NCI-H1092 treated with DMSO at 0.1 percent for 48 hours (cell line): ENCODE measurements around the gene NTF3.
"Not testable (repeated sequence)": the region's sequence is repeated elsewhere in the genome, so short reads cannot be mapped to it uniquely, and the experiment has no call there.

Source experiments
- DNase-seq: peaks from one replicate; lab custom pipeline; 2025; lab: John Stamatoyannopoulos, UW

The NTF3 gene

DNA sequence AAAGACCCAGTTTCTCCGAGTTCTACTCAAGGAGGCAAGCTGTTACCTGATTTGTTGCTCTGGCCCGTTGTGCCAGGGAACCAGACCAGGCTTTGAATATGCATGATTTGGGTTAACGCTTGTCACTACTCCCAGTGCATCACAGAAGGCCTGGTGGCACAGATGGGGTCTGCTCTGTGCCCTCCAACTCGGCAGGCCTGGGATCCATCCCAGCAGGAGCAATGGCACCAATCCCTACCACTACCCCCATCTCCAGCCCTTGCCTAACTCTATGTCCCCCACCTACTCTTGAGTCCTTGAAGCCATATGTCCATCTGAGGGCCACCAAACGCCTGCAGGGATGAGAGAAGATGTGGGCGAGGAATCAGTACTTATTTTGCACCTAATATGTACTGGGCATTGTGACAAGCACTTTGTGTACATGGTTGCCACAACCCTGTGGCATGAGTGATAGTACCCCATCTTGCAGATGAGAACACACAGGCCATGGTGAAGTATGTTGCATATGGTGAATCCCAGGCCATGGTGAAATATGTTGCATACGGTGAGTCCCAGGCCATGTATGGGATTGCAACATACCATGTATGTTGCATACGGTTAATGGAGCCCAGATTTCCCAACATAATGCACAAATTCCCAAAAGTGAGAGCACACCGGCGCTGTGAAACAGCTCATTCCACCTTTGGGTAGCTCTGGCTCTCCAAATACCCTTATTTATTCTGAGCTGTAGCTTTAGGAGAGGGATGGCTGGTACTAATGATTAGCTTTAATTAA is 102.7 kb downstream of the NTF3 start:
- DNase-seq, result no peak

GRCh38 chr12:5535541-5535940 is 103.6 kb downstream of the NTF3 start:
- DNase-seq, result no peak

GRCh38 chr12:5537026-5537615 is 105.2 kb downstream of the NTF3 start:
- not testable (repeated sequence) for DNase-seq

GRCh38 chr12:5537771-5538170 is 105.9 kb downstream of the NTF3 start:
- no peak for DNase-seq
